HFF-Myc (cell line): Measurements from ENCODE around the gene SORL1-AS1.

Experiments used
- DNase-seq: peaks from one replicate; pipeline ENCODE4 v3.0.0-alpha.2; 2011; ENCODE audit warnings: low read depth; ENCODE audit errors: extremely low read depth
- H3K4me3 ChIP-seq: replicated peaks from 2 replicates; pipeline ENCODE4 v1.5.1; 2011; ENCODE audit warnings: low read depth, mild to moderate bottlenecking, control low read depth, low read length
- CTCF ChIP-seq: IDR thresholded peaks from 2 replicates; pipeline ENCODE4 v1.5.1; 2012; ENCODE audit warnings: mild to moderate bottlenecking, low read depth, low read length, control low read depth; ENCODE audit errors: missing control alignments

The SORL1-AS1 gene

GRCh38 chr11:121459413-121460017 is 6.7 kb upstream of the SORL1-AS1 start:
- no peak for TF ChIP-seq CTCF
- no peak overlapping the region for H3K4me3 ChIP-seq

GRCh38 chr11:121458551-121458950 is 5.8 kb upstream of the SORL1-AS1 start:
- no peak for TF ChIP-seq CTCF
- no peak for DNase-seq
- H3K4me3 ChIP-seq: no peak overlapping the region

More at GRCh38 chr11:121459413-121460017, 6.7 kb upstream of the SORL1-AS1 start:
- DNase-seq: no peak

GRCh38 chr11:121456816-121457431 is 4.2 kb upstream of the SORL1-AS1 start:
- DNase-seq: no peak
- H3K4me3 ChIP-seq: no peak overlapping the region
- TF ChIP-seq CTCF: no peak

- H3K4me3 ChIP-seq: no peak overlapping the region
- no peak for TF ChIP-seq CTCF
- no peak for DNase-seq
Observed at GRCh38 chr11:121456151-121456550, 3.4 kb upstream of the SORL1-AS1 start.

- no peak for TF ChIP-seq CTCF
- no peak overlapping the region for H3K4me3 ChIP-seq
- no peak for DNase-seq
Observed at GRCh38 chr11:121455115-121455514, 2.3 kb upstream of the SORL1-AS1 start.

- no peak overlapping the region for H3K4me3 ChIP-seq
- no peak for TF ChIP-seq CTCF
- no peak for DNase-seq
Observed at GRCh38 chr11:121453589-121454299, 977 bp upstream of the SORL1-AS1 start.
